ENCODE data around the gene CATSPER3. TPM values are rescaled to one million over a fixed set of nuclear protein-coding genes. Genes with fewer than 3 reads are reported as not detected.

CATSPER3 gene
- total RNA-seq, 1 experiment from 2014 or later = 0.37 TPM

DNA sequence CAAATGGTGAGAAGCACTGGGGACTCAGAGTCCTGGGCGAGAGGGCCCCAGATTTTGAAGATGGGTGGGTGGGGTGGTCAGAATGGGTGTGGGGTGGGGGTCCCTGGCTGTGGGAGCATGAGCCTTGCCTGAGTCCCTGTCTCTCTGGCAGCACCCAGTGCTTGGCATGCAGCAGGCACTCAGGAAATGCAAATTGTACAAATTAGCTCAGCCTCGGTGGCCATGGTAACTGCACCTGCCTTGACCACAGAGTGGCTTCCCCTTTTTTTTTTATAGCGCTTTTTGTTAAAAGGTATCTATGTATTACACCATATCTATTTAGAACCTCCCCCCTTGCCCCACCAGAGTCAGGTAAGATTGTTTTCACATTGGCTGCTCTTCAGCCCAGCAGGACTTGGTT is 85.6 kb downstream of the CATSPER3 start (continued):
- no peak for TF ChIP-seq ZNF671 (CRISPR knock-in tag; IDR thresholded peaks at IDR 0.05)
- TF ChIP-seq, protein P1, sequence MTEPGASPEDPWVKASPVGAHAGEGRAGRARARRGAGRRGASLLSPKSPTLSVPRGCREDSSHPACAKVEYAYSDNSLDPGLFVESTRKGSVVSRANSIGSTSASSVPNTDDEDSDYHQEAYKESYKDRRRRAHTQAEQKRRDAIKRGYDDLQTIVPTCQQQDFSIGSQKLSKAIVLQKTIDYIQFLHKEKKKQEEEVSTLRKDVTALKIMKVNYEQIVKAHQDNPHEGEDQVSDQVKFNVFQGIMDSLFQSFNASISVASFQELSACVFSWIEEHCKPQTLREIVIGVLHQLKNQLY (CRISPR knock-in tag; IDR thresholded peaks at IDR 0.05) = no peak
- no peak for TF ChIP-seq ATF1 (CRISPR knock-in tag; IDR thresholded peaks at IDR 0.05)
- TF ChIP-seq, protein P2, sequence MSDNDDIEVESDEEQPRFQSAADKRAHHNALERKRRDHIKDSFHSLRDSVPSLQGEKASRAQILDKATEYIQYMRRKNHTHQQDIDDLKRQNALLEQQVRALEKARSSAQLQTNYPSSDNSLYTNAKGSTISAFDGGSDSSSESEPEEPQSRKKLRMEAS (CRISPR knock-in tag; IDR thresholded peaks at IDR 0.05) = no peak
- TF ChIP-seq CBFB (CRISPR knock-in tag; IDR thresholded peaks at IDR 0.05; ENCODE audit: low read depth) = no peak

DNA sequence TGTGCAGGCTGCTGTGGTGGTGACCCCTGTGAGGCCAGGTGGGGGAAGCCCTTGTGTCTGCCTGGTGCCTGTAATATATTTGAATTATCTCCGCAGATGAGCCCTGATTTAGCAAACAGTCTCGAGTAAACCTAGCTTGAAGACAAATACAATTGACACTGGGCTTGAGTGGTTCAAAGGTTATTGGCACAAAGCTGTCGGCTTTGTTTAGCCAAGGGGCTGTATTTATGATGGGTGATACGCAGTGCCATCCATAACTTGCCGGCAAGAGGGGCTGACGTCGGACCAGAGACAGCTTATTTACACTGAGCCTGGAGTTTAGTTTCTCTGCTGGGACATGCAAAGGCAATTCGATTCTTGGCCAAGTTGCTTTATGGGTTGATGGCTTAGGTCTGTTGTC is 86.3 kb downstream of the CATSPER3 start:
- no peak for ATAC-seq

DNA sequence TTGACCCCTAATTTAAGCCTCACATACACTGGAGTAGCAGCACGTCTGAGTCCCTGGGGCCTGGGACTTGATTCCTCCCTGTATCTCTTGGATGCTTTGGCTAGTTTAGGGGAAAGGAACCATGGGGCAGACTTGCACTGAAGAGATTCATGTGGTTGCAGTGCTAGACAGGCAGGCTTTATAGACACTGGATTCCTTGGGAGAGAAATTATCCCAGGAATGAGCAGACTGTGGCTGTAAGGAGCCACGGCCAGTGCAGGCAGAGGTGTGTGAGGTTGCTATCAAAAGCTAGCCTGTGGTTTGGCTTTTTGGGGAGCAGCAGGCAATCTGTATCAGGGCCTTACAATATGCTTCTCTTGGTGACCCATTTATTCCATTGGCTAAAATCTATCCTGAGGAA is 86.8 kb downstream of the CATSPER3 start:
- Mint-ChIP-seq H3K36me3 (no peaks in the 10 kb centered on the region), H3K27ac (no peak overlapping the region), H3K4me3 (no peak overlapping the region), H3K9me3 (no peaks in the 10 kb centered on the region), H3K4me1 (peaks cover 10% of the 10 kb centered on the region), H3K27me3 (ENCODE audit: low read depth) (peaks cover 48% of the 10 kb centered on the region)
- ATAC-seq (no peak), DNase-seq (ENCODE audit: low spot score) (no peak)
- POLR2A ChIA-PET = no interaction called here
- TF ChIP-seq, protein P3, sequence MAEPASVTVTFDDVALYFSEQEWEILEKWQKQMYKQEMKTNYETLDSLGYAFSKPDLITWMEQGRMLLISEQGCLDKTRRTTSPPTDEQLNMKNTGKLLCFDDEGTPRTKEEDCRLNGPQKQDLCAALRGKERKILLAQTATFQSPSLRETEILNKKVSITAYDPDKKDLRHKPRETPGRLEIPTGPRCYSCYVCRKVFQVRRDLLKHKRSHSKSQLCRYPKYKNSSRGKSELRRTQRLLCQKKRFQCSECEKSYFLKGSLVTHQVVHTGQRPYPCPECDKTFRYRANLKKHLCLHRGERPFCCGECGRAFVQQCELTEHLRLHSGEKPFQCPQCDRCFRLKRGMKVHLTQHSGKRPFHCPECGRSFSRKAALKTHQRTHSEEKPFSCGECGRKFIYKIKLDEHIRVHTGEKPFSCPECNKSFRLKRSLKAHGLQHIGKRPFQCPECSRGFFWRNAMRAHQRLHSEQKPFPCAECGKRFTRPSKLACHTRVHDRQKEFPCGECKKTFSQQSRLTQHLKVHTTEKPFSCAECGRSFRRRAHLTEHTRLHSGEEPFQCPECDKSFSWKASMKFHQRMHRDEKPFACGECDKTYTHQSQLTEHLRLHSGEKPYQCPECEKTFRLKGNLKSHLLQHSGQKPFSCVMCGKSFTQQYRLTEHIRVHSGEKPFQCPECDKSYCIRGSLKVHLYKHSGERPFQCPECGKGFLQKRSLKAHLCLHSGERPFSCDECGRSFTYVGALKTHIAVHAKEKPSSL (CRISPR knock-in tag; conservative IDR thresholded peaks at IDR 0.05) = no peak
- TF ChIP-seq HMGA2 (CRISPR knock-in tag; IDR thresholded peaks at IDR 0.05) = no peak
- no peak for TF ChIP-seq NFYB (CRISPR knock-in tag; conservative IDR thresholded peaks at IDR 0.05; ENCODE audit: low read depth)
- no peak for TF ChIP-seq FOXK1 (CRISPR knock-in tag; IDR thresholded peaks at IDR 0.05)
- CTCF ChIA-PET = interaction anchor here (1.9 kb wide), 1 partner anchor 137 kb away, joined by 5 read pairs; no protein-coding TSS in a partner anchor

More for the DNA sequence above, 86.3 kb downstream of the CATSPER3 start:
- no peak overlapping the region for H3K4me3 Mint-ChIP-seq
- no peaks in the 10 kb centered on the region for H3K9me3 Mint-ChIP-seq
- ChIA-PET CTCF (interaction anchor here (1.4 kb wide), 1 partner anchor 19 kb away, joined by 3 read pairs; no protein-coding TSS in a partner anchor), POLR2A (interaction anchor here (1.4 kb wide), 1 partner anchor 19 kb away, joined by 4 read pairs; no protein-coding TSS in a partner anchor)
- TF ChIP-seq, protein P4, sequence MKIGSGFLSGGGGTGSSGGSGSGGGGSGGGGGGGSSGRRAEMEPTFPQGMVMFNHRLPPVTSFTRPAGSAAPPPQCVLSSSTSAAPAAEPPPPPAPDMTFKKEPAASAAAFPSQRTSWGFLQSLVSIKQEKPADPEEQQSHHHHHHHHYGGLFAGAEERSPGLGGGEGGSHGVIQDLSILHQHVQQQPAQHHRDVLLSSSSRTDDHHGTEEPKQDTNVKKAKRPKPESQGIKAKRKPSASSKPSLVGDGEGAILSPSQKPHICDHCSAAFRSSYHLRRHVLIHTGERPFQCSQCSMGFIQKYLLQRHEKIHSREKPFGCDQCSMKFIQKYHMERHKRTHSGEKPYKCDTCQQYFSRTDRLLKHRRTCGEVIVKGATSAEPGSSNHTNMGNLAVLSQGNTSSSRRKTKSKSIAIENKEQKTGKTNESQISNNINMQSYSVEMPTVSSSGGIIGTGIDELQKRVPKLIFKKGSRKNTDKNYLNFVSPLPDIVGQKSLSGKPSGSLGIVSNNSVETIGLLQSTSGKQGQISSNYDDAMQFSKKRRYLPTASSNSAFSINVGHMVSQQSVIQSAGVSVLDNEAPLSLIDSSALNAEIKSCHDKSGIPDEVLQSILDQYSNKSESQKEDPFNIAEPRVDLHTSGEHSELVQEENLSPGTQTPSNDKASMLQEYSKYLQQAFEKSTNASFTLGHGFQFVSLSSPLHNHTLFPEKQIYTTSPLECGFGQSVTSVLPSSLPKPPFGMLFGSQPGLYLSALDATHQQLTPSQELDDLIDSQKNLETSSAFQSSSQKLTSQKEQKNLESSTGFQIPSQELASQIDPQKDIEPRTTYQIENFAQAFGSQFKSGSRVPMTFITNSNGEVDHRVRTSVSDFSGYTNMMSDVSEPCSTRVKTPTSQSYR (CRISPR knock-in tag; IDR thresholded peaks at IDR 0.05) = no peak
- TF ChIP-seq, protein P5, sequence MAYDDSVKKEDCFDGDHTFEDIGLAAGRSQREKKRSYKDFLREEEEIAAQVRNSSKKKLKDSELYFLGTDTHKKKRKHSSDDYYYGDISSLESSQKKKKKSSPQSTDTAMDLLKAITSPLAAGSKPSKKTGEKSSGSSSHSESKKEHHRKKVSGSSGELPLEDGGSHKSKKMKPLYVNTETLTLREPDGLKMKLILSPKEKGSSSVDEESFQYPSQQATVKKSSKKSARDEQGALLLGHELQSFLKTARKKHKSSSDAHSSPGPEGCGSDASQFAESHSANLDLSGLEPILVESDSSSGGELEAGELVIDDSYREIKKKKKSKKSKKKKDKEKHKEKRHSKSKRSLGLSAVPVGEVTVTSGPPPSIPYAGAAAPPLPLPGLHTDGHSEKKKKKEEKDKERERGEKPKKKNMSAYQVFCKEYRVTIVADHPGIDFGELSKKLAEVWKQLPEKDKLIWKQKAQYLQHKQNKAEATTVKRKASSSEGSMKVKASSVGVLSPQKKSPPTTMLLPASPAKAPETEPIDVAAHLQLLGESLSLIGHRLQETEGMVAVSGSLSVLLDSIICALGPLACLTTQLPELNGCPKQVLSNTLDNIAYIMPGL (CRISPR knock-in tag; IDR thresholded peaks at IDR 0.05) = no peak
- H3K36me3 Mint-ChIP-seq = no peaks in the 10 kb centered on the region
- DNase-seq (ENCODE audit: low spot score) = no peak
- H3K4me1 Mint-ChIP-seq = peaks cover 10% of the 10 kb centered on the region
- no peak overlapping the region for H3K27ac Mint-ChIP-seq
- H3K27me3 Mint-ChIP-seq (ENCODE audit: low read depth) = peaks cover 54% of the 10 kb centered on the region

DNA sequence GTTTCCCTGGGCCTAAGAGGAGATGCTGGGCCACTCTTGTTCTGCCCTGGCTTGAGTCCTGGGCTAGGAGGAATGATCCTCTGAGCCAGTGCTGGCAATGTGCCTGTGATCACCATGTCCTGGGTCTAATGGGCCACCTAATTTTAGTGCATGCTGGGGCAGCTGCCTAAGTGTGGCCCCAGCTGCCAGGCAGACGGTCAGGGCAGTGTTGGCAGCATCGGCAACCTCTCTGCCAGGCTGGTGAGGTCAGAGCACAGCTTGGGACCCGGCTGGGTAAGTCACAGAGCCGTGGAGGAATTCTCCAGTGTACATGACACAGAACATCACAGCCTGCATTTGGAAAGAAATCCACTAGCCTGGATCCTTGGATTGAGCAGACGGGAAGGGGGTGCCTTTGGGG is 87.7 kb downstream of the CATSPER3 start:
- Mint-ChIP-seq H3K36me3 (no peaks in the 10 kb centered on the region), H3K27me3 (ENCODE audit: low read depth) (peaks cover 39% of the 10 kb centered on the region), H3K4me1 (peaks cover 10% of the 10 kb centered on the region), H3K27ac (no peak overlapping the region), H3K4me3 (no peak overlapping the region), H3K9me3 (no peaks in the 10 kb centered on the region)
- POLR2A ChIA-PET = no interaction called here
- CTCF ChIA-PET = interaction anchor here (1.9 kb wide), 1 partner anchor 136 kb away, joined by 5 read pairs; no protein-coding TSS in a partner anchor
- no peak for DNase-seq (ENCODE audit: low spot score)
- no peak for ATAC-seq
- TF ChIP-seq, protein P6, sequence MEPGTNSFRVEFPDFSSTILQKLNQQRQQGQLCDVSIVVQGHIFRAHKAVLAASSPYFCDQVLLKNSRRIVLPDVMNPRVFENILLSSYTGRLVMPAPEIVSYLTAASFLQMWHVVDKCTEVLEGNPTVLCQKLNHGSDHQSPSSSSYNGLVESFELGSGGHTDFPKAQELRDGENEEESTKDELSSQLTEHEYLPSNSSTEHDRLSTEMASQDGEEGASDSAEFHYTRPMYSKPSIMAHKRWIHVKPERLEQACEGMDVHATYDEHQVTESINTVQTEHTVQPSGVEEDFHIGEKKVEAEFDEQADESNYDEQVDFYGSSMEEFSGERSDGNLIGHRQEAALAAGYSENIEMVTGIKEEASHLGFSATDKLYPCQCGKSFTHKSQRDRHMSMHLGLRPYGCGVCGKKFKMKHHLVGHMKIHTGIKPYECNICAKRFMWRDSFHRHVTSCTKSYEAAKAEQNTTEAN (CRISPR knock-in tag; IDR thresholded peaks at IDR 0.05) = no peak
- no peak for TF ChIP-seq PRRX2 (CRISPR knock-in tag; IDR thresholded peaks at IDR 0.05)
- TF ChIP-seq, protein P1 (CRISPR knock-in tag; IDR thresholded peaks at IDR 0.05) = no peak
- no peak for TF ChIP-seq ZNF396 (CRISPR knock-in tag; IDR thresholded peaks at IDR 0.05; ENCODE audit: borderline replicate concordance)
- TF ChIP-seq NFATC4 (CRISPR knock-in tag; IDR thresholded peaks at IDR 0.05) = no peak
- TF ChIP-seq NFYB (CRISPR knock-in tag; conservative IDR thresholded peaks at IDR 0.05; ENCODE audit: low read depth) = no peak
- TF ChIP-seq CBFB (CRISPR knock-in tag; IDR thresholded peaks at IDR 0.05; ENCODE audit: low read depth) = no peak
- TF ChIP-seq, protein P7, sequence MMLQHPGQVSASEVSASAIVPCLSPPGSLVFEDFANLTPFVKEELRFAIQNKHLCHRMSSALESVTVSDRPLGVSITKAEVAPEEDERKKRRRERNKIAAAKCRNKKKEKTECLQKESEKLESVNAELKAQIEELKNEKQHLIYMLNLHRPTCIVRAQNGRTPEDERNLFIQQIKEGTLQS (CRISPR knock-in tag; conservative IDR thresholded peaks at IDR 0.05) = no peak
- TF ChIP-seq, protein P4 (CRISPR knock-in tag; IDR thresholded peaks at IDR 0.05) = no peak

All from WTC11 (cell line).